Measurements from ENCODE around the gene TTC3. TPM values are rescaled to one million over a fixed set of nuclear protein-coding genes. Genes with fewer than 3 reads are reported as not detected.
A peak's percentile ranks its signal among the peaks of the same experiment; 100 is the strongest.
"Not testable (repeated sequence)": the region's sequence is repeated elsewhere in the genome, so short reads cannot be mapped to it uniquely, and the experiment has no call there.

The TTC3 gene
- 93.4 and 99.9 TPM in 2 replicates for total RNA-seq (2014; rRNA removed; shearing (Covaris generic))
- 49.7 and 78.2 TPM in 2 replicates for polyA plus RNA-seq (2015; cell fraction: cytosol; rRNA removed)
- 140 and 145 TPM in 2 replicates for polyA plus RNA-seq (2015; cell fraction: nucleus; rRNA removed)

DNA sequence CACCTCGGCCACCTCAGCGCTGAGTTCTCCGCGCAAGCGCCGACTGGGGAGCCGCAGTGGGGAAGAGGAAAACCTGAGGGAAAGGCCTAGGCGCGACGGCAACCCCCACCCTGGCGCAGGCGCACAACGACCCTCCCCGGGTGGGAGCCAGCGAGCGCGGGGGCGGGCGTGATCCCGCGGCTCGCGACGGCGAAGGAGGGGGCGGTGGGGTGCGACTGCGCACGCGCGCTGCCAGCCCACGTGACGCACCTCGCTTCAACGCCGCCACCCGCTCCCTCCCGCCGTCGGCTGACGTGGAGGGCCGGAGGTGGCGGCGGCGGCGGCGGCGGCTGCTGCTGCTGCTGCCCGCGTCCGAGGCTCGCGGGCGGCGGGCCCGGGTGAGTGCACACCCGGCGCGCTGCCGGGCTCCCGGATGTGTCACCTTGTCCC is at the start of gene TTC3, which contains the start of gene PIGP:
TSS of gene TTC3 (plus strand) at position 267 of the 429 bp plus-strand sequence. CDS start 14,004 bp downstream, outside the sequence.
TSS of gene PIGP (minus strand) at position 84 of the 429 bp plus-strand sequence. CDS start 556 bp downstream, outside the sequence.
- DNase-seq (ENCODE audit: low read depth, low spot score) = peak; percentile 89
- in situ Hi-C loops (cut with HindIII; ENCODE audit: low pct_unique_long_range_greater_than_20kb, low sequenced_read_pairs) = no loop called here

- DNase-seq (ENCODE audit: low read depth, low spot score) = no peak
- in situ Hi-C loops (cut with HindIII; ENCODE audit: low pct_unique_long_range_greater_than_20kb, low sequenced_read_pairs) = no loop called here
Observed at GRCh38 chr21:37026499-37026898, 46.6 kb upstream of the TTC3 start.

GRCh38 chr21:37028570-37028969 is 44.5 kb upstream of the TTC3 start:
- in situ Hi-C loops (cut with HindIII; ENCODE audit: low pct_unique_long_range_greater_than_20kb, low sequenced_read_pairs) = no loop called here
- DNase-seq (ENCODE audit: low read depth, low spot score) = peak; percentile 26

- in situ Hi-C loops (cut with HindIII; ENCODE audit: low pct_unique_long_range_greater_than_20kb, low sequenced_read_pairs) = no loop called here
- DNase-seq (ENCODE audit: low read depth, low spot score) = no peak
Observed at GRCh38 chr21:37030864-37031263, 42.2 kb upstream of the TTC3 start.

DNA sequence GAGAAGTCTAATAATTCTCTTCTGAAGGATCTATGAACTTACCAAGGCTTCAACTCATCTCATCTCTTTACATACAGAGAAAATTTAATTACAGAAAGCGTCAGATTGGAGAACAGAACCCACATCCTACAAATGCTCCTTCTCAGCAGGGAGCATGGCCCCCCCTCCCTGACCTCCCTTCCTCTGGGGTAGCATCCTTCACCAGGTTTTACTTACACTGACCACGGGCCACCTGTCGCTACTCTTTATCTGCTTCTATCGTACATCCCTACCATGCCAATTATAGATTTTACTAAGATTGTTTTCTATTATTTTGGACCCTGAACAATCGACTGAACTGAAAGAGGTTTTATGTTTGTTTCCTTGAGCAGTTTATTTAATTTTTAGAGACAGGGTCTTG is 40.8 kb upstream of the TTC3 start:
- in situ Hi-C loops (cut with HindIII; ENCODE audit: low pct_unique_long_range_greater_than_20kb, low sequenced_read_pairs) = no loop called here
- no peak for DNase-seq (ENCODE audit: low read depth, low spot score)

DNA sequence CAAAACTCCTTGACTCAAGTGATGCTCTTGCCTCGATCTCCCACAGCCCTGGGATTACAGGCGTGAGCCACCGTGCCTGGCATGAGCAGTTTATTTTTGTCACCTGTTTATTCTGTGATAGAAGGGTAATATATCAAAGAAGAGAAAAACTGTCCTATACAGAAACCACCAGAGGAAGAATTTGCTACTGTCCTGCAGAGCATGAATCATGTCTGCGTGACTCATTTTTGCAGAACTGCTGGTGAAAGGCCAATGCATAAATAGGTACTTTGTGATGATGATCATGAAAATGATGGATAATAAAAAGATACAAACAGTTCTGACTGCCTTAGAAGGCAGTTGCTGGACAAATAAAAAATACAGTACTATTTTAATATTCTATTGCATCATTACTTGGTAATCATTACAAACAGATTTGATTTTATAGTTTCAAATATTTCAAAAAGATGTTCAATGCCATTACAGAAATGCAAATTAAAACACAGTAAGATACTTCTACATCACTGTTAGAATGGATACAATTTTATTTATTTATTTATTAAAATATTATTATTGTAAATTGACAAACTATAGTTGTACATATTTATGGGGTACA is 40.1 kb upstream of the TTC3 start:
- in situ Hi-C loops (cut with HindIII; ENCODE audit: low pct_unique_long_range_greater_than_20kb, low sequenced_read_pairs) = no loop called here
- DNase-seq (ENCODE audit: low read depth, low spot score) = peak; percentile 80

DNA sequence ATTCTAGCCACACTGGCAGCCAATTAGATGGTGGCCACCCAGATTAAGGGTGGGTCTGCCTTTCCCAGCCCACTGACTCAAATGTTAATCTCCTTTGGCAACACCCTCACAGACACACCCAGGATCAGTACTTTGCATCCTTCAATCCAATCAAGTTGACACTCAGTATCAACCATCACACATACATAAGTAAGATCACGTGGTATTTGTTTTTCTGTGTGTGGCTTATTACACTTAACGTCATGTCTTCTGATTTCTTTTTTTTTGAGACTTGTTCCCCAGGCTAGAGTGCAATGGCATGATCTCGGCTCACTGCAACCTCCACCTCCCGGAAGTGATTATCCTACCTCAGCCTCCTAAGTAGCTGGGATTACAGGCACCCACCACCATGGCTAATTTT is 38.7 kb upstream of the TTC3 start:
- in situ Hi-C loops (cut with HindIII; ENCODE audit: low pct_unique_long_range_greater_than_20kb, low sequenced_read_pairs); DNase-seq (ENCODE audit: low read depth, low spot score): not testable (repeated sequence)

DNA sequence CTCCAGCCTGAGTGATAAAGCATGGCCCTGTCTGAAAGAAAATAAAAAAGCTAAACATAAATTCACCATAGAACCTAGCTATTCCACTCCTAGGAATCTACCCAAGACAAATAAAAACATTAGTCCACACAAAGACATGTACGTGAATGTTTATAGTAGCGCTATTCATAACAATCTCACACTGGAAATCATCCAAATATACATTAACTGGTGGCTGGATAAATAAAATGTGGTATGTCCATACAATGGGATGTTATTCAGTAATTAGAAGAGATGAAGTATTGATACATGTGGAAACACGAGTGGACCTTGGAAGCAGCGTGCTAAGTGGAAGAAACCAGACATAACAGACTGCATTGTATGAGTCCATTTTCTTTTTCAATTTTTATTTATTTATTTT is 36.9 kb upstream of the TTC3 start:
- in situ Hi-C loops (cut with HindIII; ENCODE audit: low pct_unique_long_range_greater_than_20kb, low sequenced_read_pairs) = no loop called here

GRCh38 chr21:37039411-37040075 is 33.5 kb upstream of the TTC3 start:
- in situ Hi-C loops (cut with HindIII; ENCODE audit: low pct_unique_long_range_greater_than_20kb, low sequenced_read_pairs) = no loop called here
- DNase-seq (ENCODE audit: low read depth, low spot score) = no peak

More for the DNA sequence above, 36.9 kb upstream of the TTC3 start:
- DNase-seq (ENCODE audit: low read depth, low spot score) = no peak

DNA sequence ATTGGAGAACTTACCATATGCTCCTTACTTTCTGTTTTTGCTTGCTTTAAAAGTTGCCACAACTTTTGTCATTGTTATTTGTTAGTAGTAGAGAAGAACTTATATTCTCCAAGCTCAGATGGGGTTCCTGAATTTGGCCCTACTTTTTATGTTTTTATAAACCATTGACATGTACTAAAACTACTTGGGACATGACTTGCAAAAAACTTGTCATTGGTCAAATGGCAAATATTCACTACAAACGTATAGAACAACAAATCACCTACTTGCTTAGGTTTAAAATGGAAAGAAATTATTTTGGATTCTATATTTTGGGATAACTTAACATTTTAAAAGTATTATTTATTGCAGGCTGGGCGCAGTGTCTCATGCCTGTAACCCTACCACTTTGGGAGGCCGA is 32.8 kb upstream of the TTC3 start:
- no peak for DNase-seq (ENCODE audit: low read depth, low spot score)
- in situ Hi-C loops (cut with HindIII; ENCODE audit: low pct_unique_long_range_greater_than_20kb, low sequenced_read_pairs) = no loop called here

DNA sequence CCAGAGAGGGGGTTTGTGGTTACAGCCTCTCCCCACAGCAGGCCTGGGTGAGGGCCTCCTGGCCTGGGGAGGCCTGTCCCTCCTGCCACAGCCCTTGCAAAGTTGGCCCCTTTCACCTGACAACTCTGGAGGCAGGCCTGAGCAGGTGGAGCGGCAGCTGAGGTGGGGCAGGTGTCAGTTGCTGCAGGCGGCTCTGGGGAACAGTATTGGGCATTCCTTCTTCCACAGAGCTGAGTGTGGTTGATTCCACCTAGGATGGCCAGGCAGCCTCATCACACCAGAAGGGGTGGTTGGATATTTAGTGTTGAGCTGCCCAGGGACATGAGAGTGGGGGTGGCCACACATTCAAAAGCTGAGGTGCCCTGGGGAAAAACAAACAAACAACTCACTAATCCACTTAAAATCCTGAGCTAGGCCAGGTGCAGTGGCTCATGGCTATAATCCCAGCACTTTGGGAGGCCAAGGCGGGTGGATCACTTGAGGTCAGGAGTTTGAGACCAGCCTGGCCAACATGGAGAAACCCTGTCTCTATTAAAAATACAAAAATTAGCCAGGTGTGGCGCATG is 31.3 kb upstream of the TTC3 start:
- in situ Hi-C loops (cut with HindIII; ENCODE audit: low pct_unique_long_range_greater_than_20kb, low sequenced_read_pairs) = no loop called here
- no peak for DNase-seq (ENCODE audit: low read depth, low spot score)

DNA sequence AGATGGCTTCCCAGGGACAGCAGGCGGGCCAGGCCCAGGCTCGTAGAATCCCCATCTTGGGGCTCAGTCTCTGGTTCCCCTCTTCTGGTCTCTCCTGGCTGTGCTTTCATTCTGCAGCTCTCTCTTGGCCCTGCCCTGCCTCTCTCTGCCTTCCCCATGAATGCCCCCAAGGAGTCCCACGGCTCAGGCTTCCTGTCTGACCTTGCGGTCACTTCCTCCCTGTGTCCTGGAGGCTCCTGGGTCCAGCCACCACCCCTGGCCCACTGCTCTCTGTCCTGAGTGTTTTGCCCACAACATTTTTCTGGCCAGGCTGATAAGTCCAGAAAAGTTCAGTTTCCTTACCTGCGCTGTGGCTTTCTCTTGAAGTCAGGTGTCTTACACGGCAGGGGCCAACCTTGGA is 29.2 kb upstream of the TTC3 start:
- no peak for DNase-seq (ENCODE audit: low read depth, low spot score)
- in situ Hi-C loops (cut with HindIII; ENCODE audit: low pct_unique_long_range_greater_than_20kb, low sequenced_read_pairs) = no loop called here

DNA sequence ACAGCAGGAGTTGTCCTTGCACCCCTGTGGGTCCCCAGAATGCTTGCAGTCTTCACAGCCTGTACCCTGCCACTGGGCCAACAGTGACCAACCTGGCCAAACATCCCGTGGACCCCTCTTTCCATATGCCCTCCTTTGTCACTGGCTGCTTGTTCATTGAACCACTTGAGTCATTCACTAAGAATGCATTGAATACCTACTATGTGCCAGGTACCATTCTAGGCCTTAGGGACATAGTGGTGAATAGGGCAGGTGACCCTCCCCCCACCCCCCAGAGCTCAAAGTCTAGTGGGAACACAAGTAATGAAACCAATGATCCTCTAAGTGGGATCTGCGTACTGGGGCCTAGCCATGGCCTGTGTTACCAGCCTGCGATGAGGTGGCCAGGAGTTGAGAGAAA is 28.4 kb upstream of the TTC3 start:
- in situ Hi-C loops (cut with HindIII; ENCODE audit: low pct_unique_long_range_greater_than_20kb, low sequenced_read_pairs) = no loop called here
- no peak for DNase-seq (ENCODE audit: low read depth, low spot score)

DNA sequence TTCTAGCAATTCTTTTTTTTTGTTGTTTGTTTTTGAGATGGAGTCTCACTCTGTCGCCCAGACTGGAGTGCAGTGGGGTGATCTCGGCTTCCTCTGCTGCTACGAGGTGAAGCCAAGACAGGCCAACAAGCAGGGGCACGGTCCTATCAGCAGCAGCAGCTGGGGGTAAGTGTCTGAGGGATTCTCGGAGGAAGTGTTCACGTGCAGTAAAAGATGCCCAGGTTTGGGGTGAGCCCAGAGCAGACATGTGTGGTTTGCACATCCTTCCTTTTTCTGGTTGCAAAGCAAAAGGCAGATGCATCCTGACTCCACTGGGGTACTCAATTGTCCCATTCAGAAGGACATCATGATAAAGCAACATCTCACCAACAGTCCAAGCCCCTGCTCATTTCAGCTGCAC is 27.9 kb upstream of the TTC3 start:
- no peak for DNase-seq (ENCODE audit: low read depth, low spot score)
- in situ Hi-C loops (cut with HindIII; ENCODE audit: low pct_unique_long_range_greater_than_20kb, low sequenced_read_pairs) = no loop called here

DNA sequence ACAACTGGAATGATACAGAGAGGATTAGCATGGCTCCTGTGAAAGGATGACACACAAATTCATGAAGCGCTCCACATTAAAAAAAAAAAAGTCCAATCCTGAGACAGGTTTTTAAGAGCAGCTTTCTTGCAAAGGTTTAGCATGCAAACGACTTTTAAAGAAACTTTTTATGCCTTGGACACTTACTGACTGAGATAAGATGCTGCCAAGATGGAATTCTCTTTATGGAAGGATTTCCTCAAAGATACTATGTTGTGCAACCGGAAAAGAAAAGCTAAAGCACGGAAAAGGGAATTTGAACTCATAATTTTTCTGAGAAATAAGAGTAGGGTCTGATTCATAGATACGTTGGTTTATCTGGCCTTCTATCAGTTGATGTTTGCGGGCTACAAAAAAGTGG is 27.5 kb upstream of the TTC3 start:
- no peak for DNase-seq (ENCODE audit: low read depth, low spot score)
- in situ Hi-C loops (cut with HindIII; ENCODE audit: low pct_unique_long_range_greater_than_20kb, low sequenced_read_pairs) = no loop called here

DNA sequence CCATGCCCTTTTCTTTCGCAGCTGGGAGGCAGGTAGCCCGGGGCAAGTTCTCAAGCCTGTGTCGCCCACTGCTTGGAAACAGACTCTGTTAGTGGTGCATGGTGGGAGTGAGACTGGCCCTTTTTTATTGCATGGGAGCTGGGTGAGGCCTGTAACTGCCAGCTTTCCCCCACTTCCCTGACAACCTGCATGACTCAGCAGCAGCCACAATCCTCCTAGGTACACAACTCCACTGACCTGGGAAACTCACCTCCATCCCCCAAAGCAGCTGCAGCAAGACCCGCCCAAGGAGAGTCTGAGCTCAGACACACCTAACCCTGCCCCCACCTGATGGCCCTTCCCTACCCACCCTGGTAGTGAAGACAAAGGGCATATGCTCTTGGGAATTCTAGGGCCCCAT is 26.0 kb upstream of the TTC3 start:
- no peak for DNase-seq (ENCODE audit: low read depth, low spot score)
- in situ Hi-C loops (cut with HindIII; ENCODE audit: low pct_unique_long_range_greater_than_20kb, low sequenced_read_pairs) = no loop called here

DNA sequence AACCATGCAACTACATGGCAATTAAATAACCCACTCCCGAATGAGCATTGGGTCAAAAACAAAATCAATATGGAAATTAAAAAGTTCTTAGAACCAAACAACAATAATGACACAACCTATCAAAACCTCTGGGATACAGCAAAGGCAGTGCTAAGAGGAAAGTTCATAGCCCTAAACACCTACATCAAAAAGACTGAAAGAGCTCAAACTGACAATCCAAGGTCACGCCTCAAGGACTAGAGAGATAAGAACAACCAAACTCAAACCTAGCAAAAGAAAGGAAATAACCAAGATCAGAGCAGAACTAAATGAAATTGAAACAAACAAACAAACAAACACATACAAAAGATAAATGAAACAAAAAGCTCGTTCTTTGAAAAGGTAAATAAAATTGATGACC is 23.3 kb upstream of the TTC3 start:
- in situ Hi-C loops (cut with HindIII; ENCODE audit: low pct_unique_long_range_greater_than_20kb, low sequenced_read_pairs); DNase-seq (ENCODE audit: low read depth, low spot score): not testable (repeated sequence)

DNA sequence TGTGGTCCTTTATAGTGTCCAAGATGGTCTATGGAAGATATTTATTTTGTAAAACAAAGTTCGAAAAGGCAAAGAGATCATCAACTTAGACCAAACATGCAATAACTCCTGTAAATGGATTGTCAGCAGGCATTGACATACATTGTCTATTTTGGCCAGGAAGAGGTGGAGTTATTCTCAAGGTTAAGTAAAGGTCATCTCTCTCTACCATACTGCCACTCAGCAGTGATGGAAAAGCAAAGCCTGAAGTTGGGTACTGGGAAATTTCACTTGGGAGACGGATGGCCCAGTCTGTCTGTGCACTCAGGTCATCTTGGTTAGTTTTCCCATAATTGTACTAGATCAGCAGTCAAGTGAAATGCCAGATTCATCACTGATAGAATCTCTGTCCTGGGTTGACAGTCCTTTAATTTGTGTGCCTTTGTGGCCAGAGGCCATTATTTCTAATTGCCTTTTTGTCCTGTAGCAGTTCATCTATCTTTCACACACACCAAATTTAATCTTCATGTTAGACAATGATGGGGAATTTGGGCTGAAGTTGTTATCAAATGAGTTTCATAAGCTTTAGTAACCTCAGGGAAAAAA is 17.7 kb upstream of the TTC3 start:
- in situ Hi-C loops (cut with HindIII; ENCODE audit: low pct_unique_long_range_greater_than_20kb, low sequenced_read_pairs) = no loop called here
- no peak for DNase-seq (ENCODE audit: low read depth, low spot score)
